Measurements from ENCODE around the gene UBFD1. TPM values are rescaled to one million over a fixed set of nuclear protein-coding genes. Genes with fewer than 3 reads are reported as not detected.

Gene UBFD1
- total RNA-seq, 2 experiments from 2014 or later, result 51.8 to 54.1 TPM

DNA sequence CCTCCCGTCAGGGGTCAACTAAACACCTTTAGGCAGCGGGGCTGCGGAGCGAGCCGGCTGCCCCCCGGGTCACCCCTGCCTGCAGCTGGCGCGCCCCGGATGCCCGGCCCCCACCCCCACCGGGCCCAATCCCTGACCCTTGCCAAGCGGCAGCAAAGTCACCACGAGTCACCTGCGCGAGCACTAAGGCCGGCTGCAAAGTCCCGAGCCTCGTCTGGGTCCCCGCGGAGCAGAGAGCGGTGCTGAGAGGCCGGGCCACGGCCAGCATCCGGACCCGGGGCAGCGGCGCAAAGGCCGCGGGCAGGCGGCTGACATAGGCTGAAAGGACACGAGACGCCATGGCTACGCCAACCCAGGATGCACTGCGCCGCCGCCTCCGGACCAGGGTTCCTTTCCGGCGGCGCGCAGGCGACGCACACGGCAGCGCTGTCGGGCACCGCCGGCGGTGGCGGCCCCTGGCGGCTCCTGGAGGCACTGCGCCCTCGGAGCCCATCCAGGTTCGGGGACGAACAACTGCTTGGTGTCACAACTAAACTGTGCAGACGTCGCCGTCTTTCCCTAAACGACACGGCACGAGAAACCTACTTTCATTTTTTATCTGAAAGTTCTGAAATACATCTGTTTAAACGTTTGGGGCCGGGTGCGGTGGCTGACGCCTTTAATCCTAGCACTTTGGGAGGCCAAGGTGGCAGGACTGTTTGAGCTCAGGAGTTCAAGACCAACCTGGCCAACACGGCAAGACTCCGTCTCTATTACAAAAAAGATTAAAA lies 38.6 kb downstream of the UBFD1 start, which contains the start of gene NDUFAB1:
TSS of gene NDUFAB1 (minus strand) at position 366 of the 770 bp plus-strand sequence. CDS start at position 340, 26 bp downstream.
- ATAC-seq, result peak; percentile 99
- peak; percentile 93 for DNase-seq
- Mint-ChIP-seq H3K4me1 (ENCODE audit: low read depth) (peaks cover 27% of the 10 kb centered on the region), H3K9me3 (no peaks in the 10 kb centered on the region), H3K4me3 (peak within 1 kb of the TSS; percentile 85), H3K36me3 (ENCODE audit: low read depth) (peaks cover 13% of the 10 kb centered on the region), H3K27me3 (no peaks in the 10 kb centered on the region), H3K27ac (peak within 1 kb of the TSS; percentile 82)
- peak; percentile 95 for TF ChIP-seq CTCF (IDR thresholded peaks at IDR 0.05)
- POLR2A ChIA-PET, result interaction anchor here (0.6 to 2.4 kb wide), 4 partner anchors 9 to 502 kb away, joined by 3 to 7 read pairs (median 5); partner anchors contain the start of genes DCTN5, PALB2 and PLK1
- intact Hi-C loops (cut with micrococcal nuclease), result no loop called here
- CTCF ChIA-PET, result interaction anchor here (0.6 to 2.2 kb wide), 20 partner anchors 9 to 414 kb away, joined by 3 to 11 read pairs (median 5); partner anchors contain the start of genes EARS2 and UBFD1

GRCh38 chr16:23597003-23597756 lies 39.7 kb downstream of the UBFD1 start:
- no peak overlapping the region for H3K4me3 Mint-ChIP-seq
- no peaks in the 10 kb centered on the region for H3K27me3 Mint-ChIP-seq
- ATAC-seq (no peak), DNase-seq (peak; percentile 42)
- H3K27ac Mint-ChIP-seq, result peak overlapping the region; percentile 44
- H3K4me1 Mint-ChIP-seq (ENCODE audit: low read depth), result peaks cover 22% of the 10 kb centered on the region
- H3K36me3 Mint-ChIP-seq (ENCODE audit: low read depth), result peaks cover 11% of the 10 kb centered on the region
- TF ChIP-seq CTCF (IDR thresholded peaks at IDR 0.05), result no peak
- CTCF ChIA-PET, result interaction anchor here (0.6 to 2.2 kb wide), 20 partner anchors 8 to 413 kb away, joined by 3 to 11 read pairs (median 5); partner anchors contain the start of genes EARS2 and UBFD1
- intact Hi-C loops (cut with micrococcal nuclease), result no loop called here
- H3K9me3 Mint-ChIP-seq, result no peaks in the 10 kb centered on the region
- POLR2A ChIA-PET, result interaction anchor here (0.6 to 2.4 kb wide), 4 partner anchors 8 to 503 kb away, joined by 3 to 7 read pairs (median 5); partner anchors contain the start of genes DCTN5, PALB2 and PLK1

DNA sequence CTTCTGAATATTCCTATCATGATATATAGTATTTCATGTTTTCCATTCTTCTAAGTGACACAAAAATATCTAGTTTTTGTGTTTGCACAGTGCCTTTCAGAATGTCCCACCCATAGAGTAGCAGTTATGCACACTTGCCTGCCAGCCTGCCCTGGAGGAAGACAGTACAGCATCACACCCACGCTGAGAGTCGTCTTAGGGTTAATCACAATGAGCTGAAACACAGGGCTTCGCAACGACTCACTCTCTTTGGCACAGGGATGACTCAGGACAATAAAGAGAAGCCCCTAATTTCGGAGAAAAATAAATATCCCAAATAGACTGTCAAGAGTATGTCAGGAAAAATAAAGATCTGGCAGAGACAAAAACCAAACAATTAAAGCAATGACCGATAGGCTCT lies 50.2 kb downstream of the UBFD1 start:
- no peak for ATAC-seq
- Mint-ChIP-seq H3K27me3 (no peaks in the 10 kb centered on the region), H3K36me3 (ENCODE audit: low read depth) (peaks cover 19% of the 10 kb centered on the region), H3K4me1 (ENCODE audit: low read depth) (no peaks in the 10 kb centered on the region), H3K4me3 (no peak overlapping the region), H3K9me3 (no peaks in the 10 kb centered on the region), H3K27ac (no peak overlapping the region)
- intact Hi-C loops (cut with micrococcal nuclease), result no loop called here
- POLR2A ChIA-PET, result no interaction called here
- CTCF ChIA-PET, result no interaction called here
- TF ChIP-seq CTCF (IDR thresholded peaks at IDR 0.05), result no peak
- DNase-seq, result no peak

- Mint-ChIP-seq H3K27ac (no peak overlapping the region), H3K27me3 (no peaks in the 10 kb centered on the region), H3K4me1 (ENCODE audit: low read depth) (no peaks in the 10 kb centered on the region), H3K9me3 (no peaks in the 10 kb centered on the region), H3K36me3 (ENCODE audit: low read depth) (peaks cover 18% of the 10 kb centered on the region), H3K4me3 (no peak overlapping the region)
- ChIA-PET POLR2A (no interaction called here), CTCF (no interaction called here)
- DNase-seq (no peak), ATAC-seq (no peak)
- no peak for TF ChIP-seq CTCF (IDR thresholded peaks at IDR 0.05)
- intact Hi-C loops (cut with micrococcal nuclease), result no loop called here
Observed at GRCh38 chr16:23608194-23608593, 50.7 kb downstream of the UBFD1 start.

Data from activated CD8-positive, alpha-beta T cell treated with anti-CD3 and anti-CD28 coated beads for 36 hours (primary cell).